ENCODE results near the gene GOLGA5. TPM values are rescaled to one million over a fixed set of nuclear protein-coding genes. Genes with fewer than 3 reads are reported as not detected.
"Not testable (repeated sequence)": the region's sequence is repeated elsewhere in the genome, so short reads cannot be mapped to it uniquely, and the experiment has no call there.

Gene GOLGA5
- total RNA-seq, 1 donor from 2014 or later = 51.9 TPM

DNA sequence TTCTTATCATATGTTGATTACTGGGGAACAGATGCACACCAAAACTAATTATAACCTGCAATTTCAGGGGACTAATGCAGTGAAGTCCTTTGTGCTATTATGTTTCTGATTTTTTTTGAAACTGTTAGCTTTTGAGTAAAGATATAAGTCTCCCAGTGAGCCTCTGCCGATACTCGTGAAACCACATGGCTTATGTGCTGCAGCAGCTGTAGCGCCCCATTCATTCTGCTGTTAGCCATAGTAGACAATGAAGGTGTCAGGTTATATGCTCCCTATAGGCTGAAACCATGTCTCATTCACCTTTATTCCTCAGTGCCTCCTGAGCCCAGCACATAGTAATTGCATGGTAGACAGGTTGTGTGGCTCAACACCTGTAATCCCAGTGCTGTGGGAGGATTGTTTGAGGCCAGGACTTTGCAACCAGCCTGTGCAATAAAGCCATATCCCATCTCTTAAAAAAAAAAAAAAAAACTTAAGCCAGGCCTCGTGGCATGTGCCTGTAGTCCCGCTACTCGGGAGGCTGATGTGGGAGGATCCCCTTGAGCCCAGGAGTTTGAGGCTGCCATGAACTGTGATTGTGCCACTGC lies 25.0 kb downstream of the GOLGA5 start:
- Mint-ChIP-seq H3K4me1 (ENCODE audit: low read depth) (no peaks in the 10 kb centered on the region), H3K4me3 (ENCODE audit: unreplicated experiment) (no peak overlapping the region), H3K27ac (ENCODE audit: unreplicated experiment) (no peak overlapping the region), H3K27me3 (ENCODE audit: low read depth) (no peaks in the 10 kb centered on the region), H3K36me3 (ENCODE audit: low read depth) (peaks cover 47% of the 10 kb centered on the region), H3K9me3 (ENCODE audit: low read depth) (no peaks in the 10 kb centered on the region)
- TF ChIP-seq, protein P1, sequence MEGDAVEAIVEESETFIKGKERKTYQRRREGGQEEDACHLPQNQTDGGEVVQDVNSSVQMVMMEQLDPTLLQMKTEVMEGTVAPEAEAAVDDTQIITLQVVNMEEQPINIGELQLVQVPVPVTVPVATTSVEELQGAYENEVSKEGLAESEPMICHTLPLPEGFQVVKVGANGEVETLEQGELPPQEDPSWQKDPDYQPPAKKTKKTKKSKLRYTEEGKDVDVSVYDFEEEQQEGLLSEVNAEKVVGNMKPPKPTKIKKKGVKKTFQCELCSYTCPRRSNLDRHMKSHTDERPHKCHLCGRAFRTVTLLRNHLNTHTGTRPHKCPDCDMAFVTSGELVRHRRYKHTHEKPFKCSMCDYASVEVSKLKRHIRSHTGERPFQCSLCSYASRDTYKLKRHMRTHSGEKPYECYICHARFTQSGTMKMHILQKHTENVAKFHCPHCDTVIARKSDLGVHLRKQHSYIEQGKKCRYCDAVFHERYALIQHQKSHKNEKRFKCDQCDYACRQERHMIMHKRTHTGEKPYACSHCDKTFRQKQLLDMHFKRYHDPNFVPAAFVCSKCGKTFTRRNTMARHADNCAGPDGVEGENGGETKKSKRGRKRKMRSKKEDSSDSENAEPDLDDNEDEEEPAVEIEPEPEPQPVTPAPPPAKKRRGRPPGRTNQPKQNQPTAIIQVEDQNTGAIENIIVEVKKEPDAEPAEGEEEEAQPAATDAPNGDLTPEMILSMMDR (IDR thresholded peaks at IDR 0.05) = no peak
- DNase-seq (ENCODE audit: low spot score) = no peak

GRCh38 chr14:92819680-92820535 lies 25.8 kb downstream of the GOLGA5 start:
- not testable (repeated sequence) for H3K4me1 Mint-ChIP-seq (ENCODE audit: low read depth); H3K27ac Mint-ChIP-seq (ENCODE audit: unreplicated experiment); H3K4me3 Mint-ChIP-seq (ENCODE audit: unreplicated experiment); H3K27me3 Mint-ChIP-seq (ENCODE audit: low read depth); DNase-seq (ENCODE audit: low spot score); H3K9me3 Mint-ChIP-seq (ENCODE audit: low read depth)
- H3K36me3 Mint-ChIP-seq (ENCODE audit: low read depth) = peaks cover 51% of the 10 kb centered on the region

- peaks cover 47% of the 10 kb centered on the region for H3K36me3 Mint-ChIP-seq (ENCODE audit: low read depth)
- not testable (repeated sequence) for H3K9me3 Mint-ChIP-seq (ENCODE audit: low read depth); H3K27me3 Mint-ChIP-seq (ENCODE audit: low read depth); H3K27ac Mint-ChIP-seq (ENCODE audit: unreplicated experiment); DNase-seq (ENCODE audit: low spot score); H3K4me1 Mint-ChIP-seq (ENCODE audit: low read depth); H3K4me3 Mint-ChIP-seq (ENCODE audit: unreplicated experiment)
Measured at GRCh38 chr14:92820536-92820840, 26.4 kb downstream of the GOLGA5 start.

DNA sequence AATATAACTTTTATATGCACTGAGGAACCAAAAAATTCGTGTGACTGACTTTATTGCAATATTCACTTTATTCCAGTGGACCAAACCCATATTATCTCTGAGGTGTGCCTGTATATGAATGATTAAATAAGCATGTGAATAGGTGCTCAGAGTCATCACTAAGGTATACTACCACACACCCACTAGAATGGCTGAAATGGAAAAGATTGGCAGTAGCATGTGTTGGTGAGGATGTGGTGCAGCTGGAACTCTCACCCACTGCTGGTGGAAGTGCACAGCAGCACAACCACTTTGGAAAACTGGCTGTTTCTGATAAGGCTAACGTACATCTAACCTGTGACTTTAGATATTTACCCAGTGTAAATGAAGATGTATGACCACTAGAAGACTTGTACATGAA lies 36.8 kb downstream of the GOLGA5 start:
- DNase-seq (ENCODE audit: low spot score) = no peak
- no peaks in the 10 kb centered on the region for H3K27me3 Mint-ChIP-seq (ENCODE audit: low read depth)
- no peaks in the 10 kb centered on the region for H3K4me1 Mint-ChIP-seq (ENCODE audit: low read depth)
- TF ChIP-seq, protein P1 (IDR thresholded peaks at IDR 0.05) = no peak
- H3K4me3 Mint-ChIP-seq (ENCODE audit: unreplicated experiment) = no peak overlapping the region
- no peak overlapping the region for H3K27ac Mint-ChIP-seq (ENCODE audit: unreplicated experiment)
- peaks cover 38% of the 10 kb centered on the region for H3K36me3 Mint-ChIP-seq (ENCODE audit: low read depth)
- H3K9me3 Mint-ChIP-seq (ENCODE audit: low read depth) = no peaks in the 10 kb centered on the region

GRCh38 chr14:92832137-92832700 lies 38.1 kb downstream of the GOLGA5 start:
- Mint-ChIP-seq H3K4me3 (ENCODE audit: unreplicated experiment) (no peak overlapping the region), H3K9me3 (ENCODE audit: low read depth) (no peaks in the 10 kb centered on the region), H3K36me3 (ENCODE audit: low read depth) (peaks cover 34% of the 10 kb centered on the region), H3K27me3 (ENCODE audit: low read depth) (no peaks in the 10 kb centered on the region), H3K27ac (ENCODE audit: unreplicated experiment) (no peak overlapping the region), H3K4me1 (ENCODE audit: low read depth) (no peaks in the 10 kb centered on the region)
- DNase-seq (ENCODE audit: low spot score) = no peak
- TF ChIP-seq, protein P1 (IDR thresholded peaks at IDR 0.05) = no peak

- H3K9me3 Mint-ChIP-seq (ENCODE audit: low read depth) = peaks cover 3% of the 10 kb centered on the region
- no peak for DNase-seq (ENCODE audit: low spot score)
- H3K27ac Mint-ChIP-seq (ENCODE audit: unreplicated experiment) = no peak overlapping the region
- H3K27me3 Mint-ChIP-seq (ENCODE audit: low read depth) = no peaks in the 10 kb centered on the region
- no peaks in the 10 kb centered on the region for H3K4me1 Mint-ChIP-seq (ENCODE audit: low read depth)
- TF ChIP-seq, protein P1 (IDR thresholded peaks at IDR 0.05) = no peak
- H3K4me3 Mint-ChIP-seq (ENCODE audit: unreplicated experiment) = no peak overlapping the region
- H3K36me3 Mint-ChIP-seq (ENCODE audit: low read depth) = peaks cover 40% of the 10 kb centered on the region
Measured at GRCh38 chr14:92841930-92842329, 47.8 kb downstream of the GOLGA5 start.
